GM08714 (cell line): ENCODE data around the gene ABCG1.
A peak's percentile ranks its signal among the peaks of the same experiment; 100 is the strongest.

ENCODE experiments used
- H3K4me3 ChIP-seq: fragments of 200-500 bp; sonication (Bioruptor generic); 2 replicates; pipeline ENCODE4 v1.5.1; 2014; ENCODE audit warnings: mild to moderate bottlenecking, low read length, inconsistent platforms
- ZNF274 ChIP-seq: IDR thresholded peaks from 2 replicates; pipeline ENCODE4 v1.6.1; 2012; ENCODE audit warnings: mild to moderate bottlenecking, low read depth, low read length

The ABCG1 gene

DNA sequence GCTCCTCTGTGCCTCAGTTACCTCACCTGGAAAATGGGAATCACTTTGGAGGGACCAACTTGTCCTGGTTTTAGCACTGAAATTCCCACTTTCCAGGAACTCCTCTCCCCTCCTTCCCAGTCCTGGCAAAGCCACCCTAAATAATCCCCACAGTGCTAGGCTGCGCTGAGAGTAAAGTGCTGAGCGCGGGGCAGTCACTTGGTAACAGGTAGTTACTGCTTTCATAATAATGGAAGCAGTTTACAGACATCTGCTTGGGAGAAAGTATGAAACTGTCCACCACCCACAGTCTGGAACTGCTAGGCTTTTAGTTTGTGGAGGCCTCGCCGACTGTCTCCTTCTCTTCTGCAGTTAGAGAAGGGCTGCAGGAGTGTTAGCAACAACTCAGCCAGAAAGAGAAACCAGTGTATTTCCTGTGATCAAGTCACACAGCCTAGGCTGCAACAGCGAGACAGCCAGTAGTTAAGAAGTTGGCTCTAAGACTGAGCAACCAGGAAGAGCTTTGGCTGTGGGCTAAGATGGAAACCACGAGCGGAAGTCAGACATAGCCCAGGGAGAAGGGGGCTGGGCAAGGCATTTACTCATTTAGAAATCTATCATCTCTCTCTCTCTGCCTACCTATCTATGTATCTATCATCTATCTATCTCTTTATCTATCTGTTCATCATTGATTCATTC, 30.8 kb upstream of the ABCG1 start:
- no peak for TF ChIP-seq ZNF274

DNA sequence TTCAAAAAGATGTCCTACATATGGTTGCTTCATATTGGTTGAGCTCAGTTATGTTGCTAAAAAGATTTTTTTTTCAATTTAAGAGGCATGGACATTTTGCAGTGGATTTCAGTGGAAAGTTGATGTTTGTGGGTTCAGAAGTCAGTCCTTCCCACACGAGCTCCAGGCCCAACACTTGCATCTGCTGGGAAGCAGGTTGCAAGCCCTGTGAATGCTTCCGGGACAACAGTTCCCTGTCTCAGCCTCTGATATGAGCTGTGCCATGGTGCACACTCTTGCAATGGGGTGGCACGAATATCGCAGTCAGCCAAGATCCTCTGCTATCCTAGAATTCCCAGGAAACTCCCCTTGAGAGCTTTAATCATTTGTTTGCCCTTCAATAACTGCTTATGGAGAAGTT, 30.3 kb upstream of the ABCG1 start:
- no peak for TF ChIP-seq ZNF274
- H3K4me3 ChIP-seq, result no peak overlapping the region; the same call in 1 of the 2 replicates

More for the DNA sequence above, 30.8 kb upstream of the ABCG1 start:
- peak overlapping the region; percentile 3; the same call in 1 of the 2 replicates for H3K4me3 ChIP-seq

DNA sequence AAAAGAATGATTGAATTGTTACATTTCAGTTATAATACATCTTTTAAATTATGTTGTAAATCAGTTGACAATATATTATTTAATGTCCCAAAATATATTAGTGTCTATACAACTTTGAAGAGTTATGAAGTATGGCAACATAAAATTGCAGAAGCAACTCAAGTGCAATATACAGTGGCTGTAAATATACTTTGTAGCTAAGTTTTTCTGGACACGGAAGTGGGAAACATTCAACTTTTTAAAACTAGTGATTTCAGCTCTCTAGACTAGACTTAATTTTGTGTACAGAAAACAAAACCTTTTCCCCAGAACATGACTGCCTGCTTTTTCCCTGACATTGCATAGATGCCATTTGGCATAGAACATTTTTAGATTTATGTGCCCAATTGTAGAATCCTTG, 29.5 kb upstream of the ABCG1 start:
- no peak for TF ChIP-seq ZNF274
- no peak overlapping the region for H3K4me3 ChIP-seq

DNA sequence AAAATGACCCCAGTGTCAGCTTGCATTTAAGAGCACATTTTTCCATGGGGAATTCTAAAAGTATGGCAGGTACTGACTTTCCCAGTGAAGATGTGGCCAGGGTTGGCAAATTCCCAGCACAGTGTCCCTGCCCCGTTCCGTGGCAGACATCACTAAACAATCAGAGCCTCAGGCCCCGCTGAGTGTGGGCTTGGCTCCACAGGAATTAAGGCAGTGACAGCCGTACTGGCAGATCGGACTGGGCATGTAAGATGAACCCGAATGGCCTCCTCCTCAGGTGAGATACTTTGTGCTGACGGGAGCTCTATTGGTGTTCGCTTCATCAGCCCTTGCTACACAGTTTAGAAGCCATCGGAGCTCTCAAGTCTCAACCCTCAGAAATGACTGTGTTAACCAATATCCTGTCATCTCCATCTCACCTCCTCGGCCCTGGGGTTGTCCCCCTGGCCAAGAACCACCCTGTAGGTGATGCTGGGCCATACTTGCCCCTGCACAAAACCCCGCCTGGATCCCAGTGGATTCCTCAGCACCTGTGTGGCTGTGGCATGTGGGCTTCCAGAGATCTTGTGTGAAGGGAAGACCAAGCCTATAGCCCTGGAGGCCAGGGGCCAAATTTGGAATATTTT, 29.0 kb upstream of the ABCG1 start:
- H3K4me3 ChIP-seq, result no peak overlapping the region
- no peak for TF ChIP-seq ZNF274

DNA sequence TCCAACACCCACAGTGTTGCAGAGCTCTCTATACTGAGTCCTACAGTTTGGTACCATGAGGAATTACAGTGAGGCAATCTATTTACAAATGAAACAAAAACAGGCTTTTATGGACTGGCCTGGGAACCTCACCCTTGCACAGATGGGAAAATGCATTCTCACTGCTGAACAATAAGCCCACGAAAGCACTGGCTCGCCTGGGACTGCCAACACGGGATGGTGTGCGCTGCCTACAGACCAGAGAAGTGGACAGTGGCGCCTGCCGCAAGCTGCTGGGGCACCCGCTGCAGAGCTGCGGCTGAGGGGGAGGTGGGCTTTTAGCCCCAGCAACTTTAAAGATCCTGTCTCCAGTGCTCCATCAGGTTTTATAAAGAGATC, 28.5 kb upstream of the ABCG1 start:
- no peak overlapping the region for H3K4me3 ChIP-seq
- TF ChIP-seq ZNF274, result no peak

DNA sequence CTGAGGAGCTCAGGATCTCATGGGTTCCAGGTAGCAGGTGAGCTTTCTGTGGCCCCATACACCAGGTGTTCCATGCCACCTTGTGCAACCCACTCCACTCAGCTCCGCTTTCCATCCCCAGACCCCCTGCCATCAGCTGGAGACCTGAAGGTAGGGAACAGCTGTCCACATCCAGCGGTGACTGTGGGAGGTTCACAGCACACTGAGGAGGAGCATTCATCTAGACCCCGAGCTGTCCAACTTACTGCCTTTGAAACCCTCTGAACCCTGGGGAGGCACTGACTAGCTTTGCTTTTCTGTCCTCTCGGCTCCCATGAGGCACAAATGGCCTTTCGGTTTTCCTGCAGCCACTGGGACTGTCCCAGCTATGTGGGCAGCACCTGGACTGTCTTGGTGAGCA, 27.9 kb upstream of the ABCG1 start:
- no peak for TF ChIP-seq ZNF274
- H3K4me3 ChIP-seq, result no peak overlapping the region

DNA sequence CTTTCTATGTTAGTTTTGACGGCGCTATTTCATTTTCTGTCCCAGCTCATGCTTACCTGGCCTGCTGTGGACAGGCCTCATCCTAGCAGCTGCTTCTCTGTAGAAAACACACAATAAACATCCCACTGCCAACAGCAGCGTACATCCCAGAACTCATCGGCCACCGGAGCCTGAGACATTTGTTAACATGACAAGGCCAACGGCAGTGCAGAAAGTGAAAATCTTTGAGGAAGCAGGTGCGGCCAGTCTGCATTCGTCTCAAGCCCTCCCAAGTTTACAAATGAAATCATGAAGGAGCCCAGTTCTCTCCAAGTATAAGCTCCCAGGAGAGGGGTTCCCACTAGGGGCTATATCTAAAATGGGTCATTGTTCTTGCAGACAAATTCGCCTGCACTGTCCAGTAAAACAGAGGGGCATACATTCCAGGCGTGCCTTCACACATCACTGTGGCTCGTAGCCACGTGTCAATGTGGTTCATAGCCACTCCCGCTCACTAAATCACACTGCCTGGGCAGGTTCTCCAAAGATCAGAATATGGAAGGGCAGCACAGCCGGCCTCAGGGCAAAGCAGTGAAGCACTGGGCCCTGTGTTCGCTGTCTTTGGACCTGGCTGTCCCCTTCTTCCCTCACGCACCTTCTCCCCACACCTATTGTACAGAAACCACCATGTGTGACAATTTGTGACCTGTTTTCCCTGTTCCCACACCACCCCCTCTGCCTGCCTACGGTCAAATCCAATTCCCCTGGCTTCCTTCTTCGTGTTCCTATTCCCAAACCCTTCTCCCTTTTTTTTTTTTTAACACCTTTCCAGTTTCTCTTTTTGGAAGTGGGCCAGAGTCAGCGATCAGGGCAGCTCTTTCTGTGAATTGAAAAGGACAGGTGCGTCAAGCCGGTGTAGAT, 27.0 kb upstream of the ABCG1 start:
- no peak overlapping the region for H3K4me3 ChIP-seq
- TF ChIP-seq ZNF274, result no peak

DNA sequence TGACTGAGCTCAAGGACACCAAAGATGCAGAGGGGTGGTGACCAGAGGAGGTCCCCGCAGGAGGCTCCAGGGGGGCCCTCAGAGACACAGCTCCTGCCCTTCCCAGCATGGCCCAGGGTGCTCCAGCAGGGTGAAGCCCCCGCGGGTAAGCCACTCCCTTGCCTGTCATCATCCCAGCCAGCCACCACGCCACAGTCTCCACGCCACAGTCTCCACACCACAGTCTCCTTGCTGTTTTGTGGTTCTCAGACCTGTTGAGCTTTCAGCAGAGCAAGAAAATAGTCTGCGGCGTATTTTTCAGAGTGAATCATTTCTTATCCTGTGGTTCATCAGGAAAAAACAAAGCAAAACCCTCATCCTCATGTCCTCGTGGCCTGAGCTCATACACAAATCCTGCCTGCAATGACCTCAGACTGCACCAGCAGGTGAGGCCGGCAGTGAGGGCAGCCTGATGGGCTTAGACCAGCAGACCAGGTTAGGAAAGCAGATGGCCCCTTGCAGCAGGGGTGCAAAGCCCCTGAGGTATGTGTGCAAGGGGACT, 25.7 kb upstream of the ABCG1 start:
- no peak for TF ChIP-seq ZNF274
- H3K4me3 ChIP-seq, result no peak overlapping the region

DNA sequence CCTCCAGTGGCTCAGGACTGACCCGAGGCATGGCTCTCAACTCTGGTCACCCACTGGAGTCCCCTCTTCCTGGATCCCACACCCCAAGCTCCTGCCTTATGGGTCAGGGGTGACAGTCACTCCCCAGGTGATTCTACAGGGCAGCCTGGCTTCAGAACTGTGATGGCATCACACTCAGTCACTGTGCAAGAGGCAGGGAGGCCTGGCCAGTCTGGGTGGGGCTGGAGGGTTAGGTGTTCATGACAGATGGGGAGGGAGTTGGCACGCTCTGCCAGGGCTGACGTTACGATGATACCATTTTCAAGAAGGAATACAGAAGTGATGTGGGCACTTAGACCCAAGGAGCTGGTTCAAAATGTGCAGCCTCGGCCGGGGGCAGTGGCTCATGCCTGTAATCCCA, 25.2 kb upstream of the ABCG1 start:
- TF ChIP-seq ZNF274, result no peak
- H3K4me3 ChIP-seq, result no peak overlapping the region

DNA sequence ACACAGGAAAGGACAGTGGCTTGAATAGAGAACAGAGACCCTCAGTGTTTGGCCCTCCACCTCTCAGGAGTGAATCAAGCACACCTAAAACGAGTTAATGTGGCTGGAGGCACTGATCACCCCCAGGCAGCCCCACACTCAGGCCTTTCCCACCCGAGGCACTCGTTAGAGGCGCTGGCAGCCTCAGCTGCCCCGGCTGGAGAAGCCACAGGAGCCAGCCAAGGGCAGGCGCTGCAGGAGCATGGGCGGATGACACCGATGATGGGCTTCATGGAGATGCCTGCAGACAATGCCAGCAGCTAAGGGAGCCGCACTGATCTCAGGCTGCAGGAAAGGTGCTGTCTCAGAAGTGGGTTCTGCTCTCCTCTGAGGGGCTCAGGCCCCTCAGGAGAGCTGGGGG, 24.1 kb upstream of the ABCG1 start:
- TF ChIP-seq ZNF274, result no peak
- H3K4me3 ChIP-seq, result no peak overlapping the region

DNA sequence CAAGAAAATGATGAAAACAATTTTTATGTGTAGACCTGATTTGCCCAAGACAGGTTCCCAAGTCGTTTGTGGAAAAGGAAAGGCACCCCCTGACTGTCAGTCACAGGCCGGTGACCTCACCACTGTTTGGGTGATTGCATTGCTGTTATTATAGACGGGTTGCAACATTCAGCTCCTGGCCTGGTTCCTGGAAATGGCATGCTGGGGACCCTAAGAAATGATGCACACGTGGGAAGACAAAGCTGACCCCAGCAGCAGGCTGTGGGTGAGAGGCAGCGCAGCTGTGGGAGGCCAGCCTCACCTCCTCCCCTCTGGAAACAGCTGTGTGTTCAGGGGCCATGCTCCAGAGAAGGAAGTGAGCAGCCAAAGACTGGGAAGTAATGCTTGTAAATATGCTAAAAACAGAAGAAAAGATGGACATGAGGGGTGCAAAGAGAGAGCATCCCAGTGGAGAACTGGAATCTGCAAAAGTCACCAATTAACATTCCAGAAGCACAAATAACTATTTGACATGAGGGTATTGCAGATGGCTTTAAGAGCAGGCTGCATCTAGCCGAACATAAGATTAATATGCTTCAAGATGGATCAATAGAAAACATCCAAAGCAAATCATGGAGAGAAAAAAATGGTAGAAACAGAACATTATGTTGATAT, 23.4 kb upstream of the ABCG1 start:
- no peak overlapping the region for H3K4me3 ChIP-seq
- TF ChIP-seq ZNF274, result no peak

DNA sequence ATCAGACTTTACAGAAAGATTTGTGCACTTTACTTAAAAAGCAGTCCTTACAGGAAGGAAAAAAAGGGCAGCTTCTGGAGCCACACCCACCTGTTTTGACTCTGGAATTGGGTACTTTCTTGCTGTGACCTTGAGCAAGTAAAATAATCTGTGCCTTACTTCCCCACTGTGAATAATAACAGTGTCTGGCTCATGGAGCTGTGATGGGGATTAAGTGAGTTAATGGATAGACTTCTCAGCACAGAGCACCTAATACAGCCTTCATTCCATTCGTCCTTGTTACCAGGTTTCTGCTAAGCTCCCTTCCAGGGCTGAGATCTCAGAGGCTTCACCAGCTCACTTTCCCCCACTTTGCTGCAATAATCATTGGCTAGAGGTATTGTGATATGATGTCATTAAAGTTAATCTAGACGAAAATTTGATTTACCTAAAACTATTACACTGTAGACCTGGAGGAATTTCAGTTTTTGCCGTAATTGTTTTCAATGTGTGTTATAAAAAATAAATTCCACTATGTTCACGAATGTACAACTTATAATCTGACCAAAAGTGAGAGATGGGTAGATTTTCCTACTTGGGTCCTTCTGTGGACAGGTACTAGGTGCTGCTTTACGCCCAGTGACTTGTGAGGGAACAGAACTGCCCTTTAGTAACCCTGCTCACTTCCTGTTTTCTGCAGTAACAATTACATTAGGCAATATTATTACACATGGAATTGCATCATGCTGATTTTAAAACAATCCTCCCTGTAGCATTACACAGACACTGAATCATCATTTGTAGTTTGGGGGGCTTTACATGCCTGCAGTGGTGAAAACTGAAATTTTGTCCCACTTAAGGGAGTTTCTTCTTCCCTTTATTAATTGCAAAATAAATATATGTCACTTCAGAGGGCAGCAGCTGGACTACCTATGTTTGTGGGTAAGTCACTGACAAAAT, 19.7 kb upstream of the ABCG1 start:
- H3K4me3 ChIP-seq, result no peak overlapping the region
- TF ChIP-seq ZNF274, result no peak

DNA sequence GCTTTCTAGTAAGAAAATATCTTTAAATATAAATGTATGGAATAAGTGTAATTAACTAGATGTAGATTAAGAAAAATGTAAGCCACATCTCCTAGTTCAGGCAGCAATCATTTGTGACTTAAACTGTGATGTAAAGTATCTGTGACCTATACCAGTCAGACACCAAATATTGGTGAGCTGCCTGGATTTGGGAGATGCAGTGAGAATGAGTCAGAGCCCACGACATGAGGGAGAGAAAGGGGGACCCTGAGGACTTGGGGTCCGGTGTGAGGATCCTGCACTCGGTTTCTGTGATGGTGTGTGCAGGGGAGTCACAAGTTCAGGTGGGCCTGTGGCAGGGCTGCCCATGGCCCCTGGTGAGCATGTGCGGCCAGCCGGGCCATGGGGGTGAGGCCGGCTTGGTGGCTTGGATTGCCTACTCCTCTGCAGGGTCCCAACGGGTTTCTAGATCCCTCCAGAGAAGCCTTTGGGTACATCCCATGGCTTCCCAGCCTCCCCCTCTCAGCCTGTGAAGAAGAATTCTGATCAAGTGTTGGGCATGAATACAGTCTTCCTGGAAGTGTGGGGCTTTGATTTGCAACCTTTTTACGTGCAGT, 19.0 kb upstream of the ABCG1 start:
- no peak for TF ChIP-seq ZNF274

More for the DNA sequence above, 19.0 kb upstream of the ABCG1 start:
- H3K4me3 ChIP-seq, result no peak overlapping the region
